ENCODE data around the gene RBM14. TPM values are rescaled to one million over a fixed set of nuclear protein-coding genes. Genes with fewer than 3 reads are reported as not detected.
"Not testable (repeated sequence)": the region's sequence is repeated elsewhere in the genome, so short reads cannot be mapped to it uniquely, and the experiment has no call there.

RBM14 gene
- total RNA-seq, 2 donors from 2014 or later: 29.8 to 37.6 TPM

GRCh38 chr11:66603072-66603471 lies 13.4 kb upstream of the RBM14 start:
- peaks cover 16% of the 10 kb centered on the region for H3K4me1 ChIP-seq
- no peak for ATAC-seq
- no peaks in the 10 kb centered on the region for H3K27me3 ChIP-seq
- H3K9me3 ChIP-seq: no peaks in the 10 kb centered on the region
- TF ChIP-seq POLR2A (IDR thresholded peaks at IDR 0.05): no peak
- TF ChIP-seq CTCF (IDR thresholded peaks at IDR 0.05): no peak
- no peak for DNase-seq
- 98% methylated on average over 6 of the region's 6 CpGs; no CpG with 5 or more reads in 1 of the 2 donors for WGBS, 2 donors
- no peak overlapping the region for H3K27ac ChIP-seq
- peaks cover 0 to 10% of the 10 kb centered on the region in 2 donors for H3K36me3 ChIP-seq (replicated peaks in 1 of 2; ENCODE audit: insufficient read depth in 1 of 2, low read depth in 2 of 2)
- no peak overlapping the region for H3K4me3 ChIP-seq
- intact Hi-C loops (cut with DNase I): no loop called here

GRCh38 chr11:66604155-66604554 lies 12.3 kb upstream of the RBM14 start:
- WGBS, 2 donors: 59 to 64% methylated on average over 5 of the region's 5 CpGs

GRCh38 chr11:66606608-66607007 lies 9.8 kb upstream of the RBM14 start:
- H3K36me3 ChIP-seq (replicated peaks in 1 of 2; ENCODE audit: insufficient read depth in 1 of 2, low read depth in 2 of 2); H3K4me3 ChIP-seq; ATAC-seq; H3K9me3 ChIP-seq; DNase-seq; H3K27me3 ChIP-seq; intact Hi-C loops (cut with DNase I): not testable (repeated sequence)
- 92 to 98% methylated on average over 3 of the region's 3 CpGs for WGBS, 2 donors
- Histone ChIP-seq H3K4me1 (peaks cover 16% of the 10 kb centered on the region), H3K27ac (peak overlapping the region in 3 of 4 donors; percentile 40 to 67 (median 42))

More at GRCh38 chr11:66604155-66604554, 12.3 kb upstream of the RBM14 start:
- no peak for DNase-seq
- H3K27ac ChIP-seq: no peak overlapping the region
- no peaks in the 10 kb centered on the region for H3K9me3 ChIP-seq
- intact Hi-C loops (cut with DNase I): no loop called here
- H3K4me3 ChIP-seq: no peak overlapping the region
- no peaks in the 10 kb centered on the region for H3K27me3 ChIP-seq
- no peak for TF ChIP-seq CTCF (IDR thresholded peaks at IDR 0.05)
- TF ChIP-seq POLR2A (IDR thresholded peaks at IDR 0.05): no peak
- ATAC-seq: no peak
- peaks cover 0 to 8% of the 10 kb centered on the region in 2 donors for H3K36me3 ChIP-seq (replicated peaks in 1 of 2; ENCODE audit: insufficient read depth in 1 of 2, low read depth in 2 of 2)
- H3K4me1 ChIP-seq: peaks cover 16% of the 10 kb centered on the region

GRCh38 chr11:66607126-66607834 lies 9.2 kb upstream of the RBM14 start:
- H3K4me3 ChIP-seq: no peak overlapping the region
- DNase-seq: peak; percentile 73 to 87 (median 86)

More at GRCh38 chr11:66607126-66607834, 9.2 kb upstream of the RBM14 start:
- WGBS, 2 donors: 3 to 14% methylated on average over 8 of the region's 8 CpGs
- no peaks in the 10 kb centered on the region for H3K27me3 ChIP-seq
- H3K4me1 ChIP-seq: peaks cover 16% of the 10 kb centered on the region
- TF ChIP-seq POLR2A (IDR thresholded peaks at IDR 0.05) (no peak), CTCF (IDR thresholded peaks at IDR 0.05) (no peak)
- H3K36me3 ChIP-seq (replicated peaks in 1 of 2; ENCODE audit: insufficient read depth in 1 of 2, low read depth in 2 of 2): peaks cover 0 to 3% of the 10 kb centered on the region in 2 donors
- no peaks in the 10 kb centered on the region for H3K9me3 ChIP-seq
- intact Hi-C loops (cut with DNase I): no loop called here
- peak overlapping the region; percentile 22 to 67 (median 41) for H3K27ac ChIP-seq
- peak; percentile 88 for ATAC-seq

All from body of pancreas (tissue), 4 donors.